Activated CD8-positive, alpha-beta memory T cell treated with anti-CD3 and anti-CD28 coated beads, Interleukin-2, amount 50 U/mL, for 1 hour (primary cell): ENCODE measurements around the gene MYL1.

Source experiments
- DNase-seq: peaks from one replicate; pipeline ENCODE4 v3.0.0-alpha.2; 2020; ENCODE audit errors: extremely low read depth

Gene MYL1

DNA sequence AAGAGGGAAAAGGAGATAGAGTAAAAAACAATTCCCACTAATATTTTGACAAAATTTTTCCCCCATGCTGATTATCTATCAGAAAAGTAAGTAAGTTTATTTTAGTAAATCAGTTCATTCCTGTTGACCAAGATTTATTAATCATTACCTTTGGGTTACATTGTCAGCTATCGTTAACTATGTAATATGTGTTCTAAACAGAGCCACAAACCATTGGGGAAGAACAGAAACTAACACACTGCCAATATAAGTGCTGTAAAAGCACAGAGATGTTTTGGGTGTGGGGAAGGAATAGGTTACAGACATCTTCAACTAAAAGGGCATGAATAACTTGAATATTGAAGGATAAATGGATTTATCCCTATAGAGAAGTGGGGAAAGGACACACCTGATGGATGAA is 47.3 kb downstream of the MYL1 start:
- DNase-seq: no peak

DNA sequence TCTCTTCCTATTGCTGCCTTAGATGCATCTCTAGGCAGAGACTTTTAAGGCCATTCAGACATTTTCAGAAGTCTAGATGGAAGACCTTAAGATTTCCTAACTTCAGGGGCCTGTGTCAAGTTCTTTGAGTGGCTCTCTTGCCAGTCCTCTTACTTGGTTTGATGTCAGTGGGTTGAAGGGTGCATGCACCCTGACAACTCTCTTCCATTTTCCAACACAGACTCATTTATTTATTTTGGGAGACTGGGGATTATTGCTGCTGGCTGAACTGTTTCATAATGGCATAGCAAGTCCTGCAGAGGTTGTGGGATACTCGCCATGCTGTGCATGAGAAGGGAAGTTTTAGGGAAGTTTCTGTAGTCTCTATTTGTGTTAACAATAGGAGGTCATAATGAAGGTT is 50.7 kb downstream of the MYL1 start:
- DNase-seq: no peak

DNA sequence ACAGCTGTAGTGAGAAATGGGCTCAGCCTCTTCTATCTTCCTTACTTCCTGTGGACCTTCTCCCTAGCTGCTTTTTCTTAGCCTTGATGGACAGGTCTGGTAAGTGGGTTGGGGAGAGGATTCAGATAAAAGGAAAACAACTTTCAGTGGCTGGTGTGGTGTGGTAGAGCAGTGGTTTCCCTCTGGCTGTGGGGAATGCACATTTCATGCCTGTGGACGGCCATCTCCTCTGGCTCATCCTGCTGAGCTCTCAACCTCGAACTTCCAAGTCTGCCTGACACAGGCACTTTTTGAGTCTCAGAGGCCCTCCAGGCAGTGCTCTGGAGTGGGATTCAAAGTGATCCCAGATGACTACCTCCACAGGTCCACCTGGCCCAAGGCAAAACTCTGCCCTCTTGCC is 51.1 kb downstream of the MYL1 start:
- DNase-seq: no peak

DNA sequence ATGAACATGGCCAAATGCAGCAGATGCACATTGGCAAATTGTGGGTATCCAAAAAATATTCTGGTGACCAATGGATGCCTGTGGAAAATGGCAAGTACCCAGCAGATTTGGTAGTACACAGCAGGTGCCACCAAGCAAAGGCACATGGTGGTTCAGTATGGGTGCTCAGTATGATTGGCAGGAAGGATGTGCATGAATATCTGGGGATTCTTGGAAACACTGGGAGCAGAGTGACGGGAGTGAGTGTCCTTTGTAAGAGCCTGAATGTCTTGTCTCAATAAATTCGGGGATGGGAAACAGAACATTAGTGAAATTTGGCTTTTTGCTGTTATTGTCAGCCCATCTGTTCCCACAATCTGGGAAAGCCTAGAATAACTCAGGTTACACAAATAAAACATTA is 52.9 kb downstream of the MYL1 start:
- no peak for DNase-seq

DNA sequence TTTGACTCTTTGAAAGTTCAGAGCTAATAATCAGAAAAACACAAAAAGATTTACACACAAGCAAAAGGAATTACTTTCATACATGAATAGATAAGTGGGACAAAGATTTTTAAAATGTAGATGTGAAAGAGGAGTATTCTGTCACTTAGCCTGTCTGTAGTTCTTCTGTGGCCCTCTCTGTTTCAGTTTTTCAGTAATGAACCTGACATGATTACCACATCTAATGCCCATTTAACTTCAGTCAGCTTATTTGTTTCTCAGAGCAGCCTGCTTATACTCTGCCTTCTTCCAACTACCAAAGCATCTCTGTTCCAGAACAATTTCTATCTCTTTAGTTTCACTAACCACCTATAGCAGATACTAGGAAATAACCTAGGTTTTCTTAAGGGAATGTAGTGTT is 55.3 kb downstream of the MYL1 start:
- DNase-seq: no peak

DNA sequence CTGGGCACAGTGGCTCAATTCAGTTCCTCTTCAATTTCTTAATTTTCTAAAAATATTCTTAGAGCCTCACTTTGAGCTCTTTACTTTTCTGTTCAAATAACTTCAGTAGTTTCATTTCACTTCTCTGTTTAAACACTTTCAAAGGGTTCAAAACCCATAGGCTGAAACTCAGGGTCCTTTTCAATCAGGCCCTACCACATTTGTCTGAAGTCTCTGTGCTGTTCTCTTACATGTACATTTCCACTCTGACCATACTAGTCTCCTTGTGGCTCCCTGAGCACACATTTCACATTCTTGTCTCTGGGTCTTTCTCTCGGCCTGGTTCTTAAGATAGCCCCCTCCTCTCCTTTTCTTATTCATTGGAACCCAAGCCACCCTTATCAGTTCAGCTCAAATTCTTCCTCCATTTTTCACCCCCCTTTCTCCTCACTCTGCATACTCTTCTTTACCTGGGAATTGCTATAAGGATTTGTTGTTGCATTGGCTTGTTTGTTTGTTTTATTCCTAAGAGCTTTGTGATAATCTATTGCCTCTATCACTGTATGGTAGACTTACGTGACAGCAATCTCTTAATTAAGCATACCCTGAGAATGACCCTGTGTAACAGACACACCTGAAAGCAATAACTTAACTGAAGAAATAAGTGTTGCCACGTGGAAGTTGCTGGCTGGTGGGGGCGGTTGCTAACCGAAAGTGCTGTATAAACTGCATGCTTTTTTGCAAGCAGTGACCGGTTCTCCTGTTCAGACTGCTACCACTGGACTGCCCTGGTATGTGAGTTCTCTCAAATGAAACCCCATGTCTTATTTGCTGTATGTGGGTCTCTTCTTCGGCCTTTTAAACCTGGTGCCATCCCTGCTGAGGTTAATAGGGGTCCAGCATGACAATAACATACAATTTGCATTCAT is 62.0 kb downstream of the MYL1 start:
- no peak for DNase-seq

DNA sequence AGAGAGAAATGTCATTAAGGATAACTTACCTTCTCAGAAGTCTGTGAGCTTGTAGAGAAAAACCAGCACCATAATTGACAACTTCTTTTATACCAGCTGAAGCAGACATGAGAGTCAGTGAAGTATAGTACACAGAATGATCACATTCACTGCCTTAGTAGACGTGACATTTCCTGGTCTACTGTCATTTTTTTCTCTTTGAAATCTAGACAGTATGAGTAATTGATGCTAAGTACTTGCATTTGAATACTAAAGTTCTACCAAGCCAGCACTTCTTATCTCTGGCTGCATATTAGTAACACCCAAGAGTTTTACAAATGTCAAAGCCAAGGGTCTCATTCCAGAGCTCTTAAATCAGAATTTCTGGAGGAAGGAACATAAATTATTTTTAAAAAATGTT is 64.4 kb downstream of the MYL1 start:
- no peak for DNase-seq
